ENCODE measurements around the gene FERD3L.

FERD3L gene

DNA sequence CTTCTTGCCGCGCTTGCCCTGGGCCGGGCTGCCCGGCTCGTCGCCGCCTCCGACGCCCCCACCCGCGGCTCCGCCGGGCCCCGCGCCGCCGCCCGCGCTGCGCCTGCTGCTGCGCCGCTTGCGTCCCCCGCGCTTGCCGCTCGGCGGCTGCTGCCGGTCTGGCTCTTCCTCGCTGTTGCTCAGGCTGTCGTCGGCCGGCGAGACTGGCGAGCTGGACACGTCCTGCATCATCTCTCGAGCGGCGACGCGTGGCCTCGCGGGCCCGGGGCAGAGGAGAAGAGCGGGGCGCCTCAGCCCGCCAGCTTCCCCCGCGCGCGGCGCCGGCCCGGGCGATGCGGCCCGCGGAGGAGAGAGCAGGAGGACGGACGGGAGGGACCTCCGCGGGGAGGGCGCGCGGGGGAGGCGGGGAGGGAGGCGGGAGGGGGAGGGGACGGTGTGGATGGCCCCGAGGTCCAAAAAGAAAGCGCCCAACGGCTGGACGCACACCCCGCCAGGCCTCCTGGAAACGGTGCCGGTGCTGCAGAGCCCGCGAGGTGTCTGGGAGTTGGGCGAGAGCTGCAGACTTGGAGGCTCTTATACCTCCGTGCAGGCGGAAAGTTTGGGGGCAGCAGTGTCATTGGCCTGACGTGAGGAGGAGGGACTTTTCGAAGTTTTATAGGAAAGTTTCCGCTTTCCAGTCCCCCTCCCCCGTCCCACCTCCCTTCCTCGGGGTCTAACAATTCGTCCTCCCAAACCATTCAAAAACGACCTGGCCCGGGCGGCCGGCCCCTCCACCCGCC, 27.9 kb downstream of the FERD3L start, which contains the start of gene TWIST1:
TWIST1 (minus strand) TSS at position 546 of the 779 bp plus-strand sequence; CDS start at position 231, 315 bp downstream.
- TF ChIP-seq, protein P1, sequence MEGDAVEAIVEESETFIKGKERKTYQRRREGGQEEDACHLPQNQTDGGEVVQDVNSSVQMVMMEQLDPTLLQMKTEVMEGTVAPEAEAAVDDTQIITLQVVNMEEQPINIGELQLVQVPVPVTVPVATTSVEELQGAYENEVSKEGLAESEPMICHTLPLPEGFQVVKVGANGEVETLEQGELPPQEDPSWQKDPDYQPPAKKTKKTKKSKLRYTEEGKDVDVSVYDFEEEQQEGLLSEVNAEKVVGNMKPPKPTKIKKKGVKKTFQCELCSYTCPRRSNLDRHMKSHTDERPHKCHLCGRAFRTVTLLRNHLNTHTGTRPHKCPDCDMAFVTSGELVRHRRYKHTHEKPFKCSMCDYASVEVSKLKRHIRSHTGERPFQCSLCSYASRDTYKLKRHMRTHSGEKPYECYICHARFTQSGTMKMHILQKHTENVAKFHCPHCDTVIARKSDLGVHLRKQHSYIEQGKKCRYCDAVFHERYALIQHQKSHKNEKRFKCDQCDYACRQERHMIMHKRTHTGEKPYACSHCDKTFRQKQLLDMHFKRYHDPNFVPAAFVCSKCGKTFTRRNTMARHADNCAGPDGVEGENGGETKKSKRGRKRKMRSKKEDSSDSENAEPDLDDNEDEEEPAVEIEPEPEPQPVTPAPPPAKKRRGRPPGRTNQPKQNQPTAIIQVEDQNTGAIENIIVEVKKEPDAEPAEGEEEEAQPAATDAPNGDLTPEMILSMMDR (conservative IDR thresholded peaks at IDR 0.05; ENCODE audit: low read length), result no peak
- peak within 1 kb of the TSS; percentile 99 for H3K4me3 ChIP-seq (ENCODE audit: low read length)
- DNase-seq (ENCODE audit: low read depth), result peak; percentile 99

DNA sequence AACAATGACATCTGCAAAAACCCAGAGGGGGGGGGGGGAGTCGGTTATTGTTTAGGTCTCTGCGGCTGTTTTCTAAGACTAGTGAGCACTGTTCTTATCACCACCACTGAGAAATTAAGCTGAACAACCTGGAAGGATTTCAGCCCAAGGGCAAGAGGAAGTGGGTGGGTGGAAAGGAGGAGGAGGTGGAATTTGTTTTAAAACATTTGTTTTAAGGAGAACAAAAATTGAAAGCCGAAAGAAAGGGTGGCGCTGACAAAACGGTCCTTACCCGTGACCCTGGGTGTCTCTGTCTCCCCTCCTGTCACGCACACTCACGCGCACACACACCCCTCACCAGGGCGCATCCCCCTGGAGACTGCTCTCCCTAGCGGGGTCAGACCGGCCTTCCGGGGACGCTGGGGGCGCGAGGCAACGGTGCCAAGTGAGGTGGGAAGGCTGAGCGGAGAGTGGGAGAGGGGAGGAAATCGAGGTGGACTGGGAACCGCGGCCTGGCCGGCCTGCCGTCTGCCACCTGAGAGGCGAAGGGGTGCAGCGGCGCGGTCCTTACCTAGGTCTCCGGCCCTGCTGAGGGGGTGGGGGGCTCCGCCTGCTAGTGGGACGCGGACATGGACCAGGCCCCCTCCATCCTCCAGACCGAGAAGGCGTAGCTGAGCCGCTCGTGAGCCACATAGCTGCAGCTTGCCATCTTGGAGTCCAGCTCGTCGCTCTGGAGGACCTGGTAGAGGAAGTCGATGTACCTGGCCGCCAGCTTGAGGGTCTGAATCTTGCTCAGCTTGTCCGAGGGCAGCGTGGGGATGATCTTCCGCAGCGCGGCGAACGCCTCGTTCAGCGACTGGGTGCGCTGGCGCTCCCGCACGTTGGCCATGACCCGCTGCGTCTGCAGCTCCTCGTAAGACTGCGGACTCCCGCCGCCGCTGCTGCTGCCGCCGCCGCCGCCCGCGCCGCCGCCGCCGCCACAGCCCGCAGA, 28.8 kb downstream of the FERD3L start:
- DNase-seq (ENCODE audit: low read depth), result no peak
- H3K4me3 ChIP-seq (ENCODE audit: low read length), result peak overlapping the region; percentile 99
- TF ChIP-seq, protein P1 (conservative IDR thresholded peaks at IDR 0.05; ENCODE audit: low read length), result no peak

DNA sequence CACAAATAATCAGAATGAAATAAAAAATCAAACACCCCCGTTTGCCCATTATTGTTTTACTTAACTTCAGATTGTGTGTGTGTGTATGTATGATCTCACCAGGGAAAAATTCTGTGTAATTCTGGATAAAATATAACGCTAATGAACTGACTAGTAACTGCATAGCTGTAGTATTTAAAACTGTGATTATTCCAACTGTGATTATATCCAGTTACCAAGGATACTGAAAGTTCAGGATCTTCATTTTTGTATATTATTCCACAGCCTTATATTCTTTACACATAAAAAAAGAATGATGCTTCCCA, 30.7 kb downstream of the FERD3L start:
- peak overlapping the region; percentile 99 for H3K4me3 ChIP-seq (ENCODE audit: low read length)
- TF ChIP-seq, protein P1 (conservative IDR thresholded peaks at IDR 0.05; ENCODE audit: low read length), result no peak
- no peak for DNase-seq (ENCODE audit: low read depth)

DNA sequence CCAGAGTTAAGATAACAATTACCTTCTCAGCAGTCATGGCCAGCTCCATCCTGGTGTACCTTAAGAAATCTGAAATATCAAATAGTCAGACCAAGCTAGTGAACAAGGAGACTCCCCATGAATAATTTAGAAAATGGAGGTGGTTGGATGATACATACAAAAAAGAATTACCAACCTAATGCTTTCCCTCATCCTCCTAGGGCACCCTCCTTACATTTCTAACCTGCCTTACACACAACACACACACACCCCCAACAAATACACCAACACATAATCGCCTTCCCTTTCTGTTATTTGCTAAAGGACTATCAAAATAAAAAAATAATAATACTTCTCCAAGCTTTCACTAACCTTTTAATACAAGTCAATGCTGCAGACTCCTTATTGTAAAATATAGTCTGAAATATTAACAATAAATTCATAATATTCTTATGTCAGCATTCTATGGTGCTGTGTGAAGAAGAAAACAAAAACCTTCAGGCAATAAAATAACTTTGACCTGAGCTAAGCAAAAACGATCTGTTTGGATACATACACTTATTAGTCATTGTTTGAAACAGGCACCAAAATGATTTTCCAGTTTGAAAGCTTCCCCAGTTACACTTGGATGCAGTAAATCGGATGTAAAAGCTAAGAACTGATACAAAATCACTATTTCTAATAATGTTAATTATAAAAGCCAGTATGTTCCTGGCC, 31.2 kb downstream of the FERD3L start:
- H3K4me3 ChIP-seq (ENCODE audit: low read length), result peak overlapping the region; percentile 99
- TF ChIP-seq, protein P1 (conservative IDR thresholded peaks at IDR 0.05; ENCODE audit: low read length), result no peak
- DNase-seq (ENCODE audit: low read depth), result no peak

DNA sequence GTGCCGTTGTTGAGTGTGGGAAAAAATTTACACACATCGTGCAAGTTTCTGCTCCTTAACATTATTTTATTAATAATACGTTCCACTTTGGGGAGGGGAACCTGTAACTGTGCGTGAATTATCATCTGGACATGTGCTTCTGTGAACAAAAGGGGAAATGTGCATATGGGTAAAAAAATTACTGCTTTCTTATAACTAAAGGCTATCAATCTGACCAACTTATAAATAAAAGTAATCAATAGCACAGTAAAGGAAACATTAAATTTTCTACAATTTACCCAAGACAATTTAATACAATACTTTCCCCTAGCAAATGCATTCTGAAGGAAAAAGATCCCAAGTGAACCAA, 32.2 kb downstream of the FERD3L start:
- peak overlapping the region; percentile 99 for H3K4me3 ChIP-seq (ENCODE audit: low read length)
- TF ChIP-seq, protein P1 (conservative IDR thresholded peaks at IDR 0.05; ENCODE audit: low read length), result no peak
- no peak for DNase-seq (ENCODE audit: low read depth)

DNA sequence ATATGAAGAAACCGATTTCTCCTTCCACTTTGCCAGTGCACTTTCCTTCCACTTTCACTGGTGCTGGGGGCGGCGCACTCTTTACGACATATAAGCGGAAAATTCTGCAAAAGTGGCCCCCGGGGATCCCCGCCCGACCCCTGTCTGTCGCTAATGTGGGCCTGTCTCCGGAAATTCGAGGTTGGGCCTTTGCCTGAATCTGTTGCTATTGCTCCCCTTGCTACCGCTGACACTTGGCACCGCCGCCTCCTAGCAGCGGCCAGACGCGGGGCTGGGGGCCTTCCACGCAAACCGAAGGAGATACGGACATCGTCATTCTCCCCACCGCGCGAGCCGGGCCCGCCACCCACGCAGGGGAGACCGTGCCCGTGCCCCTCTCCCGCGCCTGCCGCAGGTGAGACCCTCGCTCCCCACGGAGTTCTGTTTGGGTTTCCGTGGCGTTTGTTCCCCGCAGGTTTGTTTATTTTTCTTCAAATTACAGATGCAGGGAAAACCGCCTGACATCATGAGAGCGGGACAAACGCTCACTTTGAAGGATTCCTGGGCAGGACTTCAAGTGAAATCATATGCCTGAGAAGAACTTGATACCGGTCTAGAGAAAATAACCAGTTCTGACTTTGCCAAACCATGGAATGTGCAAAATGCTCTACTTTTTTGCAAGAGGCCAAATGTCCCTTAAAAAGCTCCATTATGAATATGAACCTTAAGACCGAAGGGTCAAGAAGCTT, 32.8 kb downstream of the FERD3L start:
- DNase-seq (ENCODE audit: low read depth), result peak; percentile 91
- H3K4me3 ChIP-seq (ENCODE audit: low read length), result peak overlapping the region; percentile 99
- TF ChIP-seq, protein P1 (conservative IDR thresholded peaks at IDR 0.05; ENCODE audit: low read length), result no peak
